ENCODE results near the gene HOXB9.

HOXB9 gene

GRCh38 chr17:48594538-48595277, 31.4 kb downstream of the HOXB9 start:
- DNase-seq: no peak

GRCh38 chr17:48593840-48594537, 32.2 kb downstream of the HOXB9 start:
- peak; percentile 95 for DNase-seq

- DNase-seq: peak; percentile 73
These were observed 32.9 kb downstream of the HOXB9 start, which contains the start of gene HOXB5 for GRCh38 chr17:48593126-48593829. Gene HOXB5 (minus strand): TSS chr17:48593779. CDS start chr17:48593682, 97 bp downstream.

- no peak for DNase-seq
These were observed 33.6 kb downstream of the HOXB9 start for GRCh38 chr17:48592577-48592976.

- DNase-seq: no peak
These were observed 34.1 kb downstream of the HOXB9 start for GRCh38 chr17:48592057-48592514.

- DNase-seq: no peak
These were observed 34.7 kb downstream of the HOXB9 start for GRCh38 chr17:48591255-48592056.

GRCh38 chr17:48590607-48591161, 35.5 kb downstream of the HOXB9 start:
- no peak for DNase-seq

- no peak for DNase-seq
These were observed 36.1 kb downstream of the HOXB9 start, which contains the start of gene HOXB3 for GRCh38 chr17:48589831-48590606. Gene HOXB3 (minus strand): TSS chr17:48590241. CDS start chr17:48552474, 37,767 bp downstream.

GRCh38 chr17:48589060-48589830, 36.9 kb downstream of the HOXB9 start:
- DNase-seq: no peak

GRCh38 chr17:48588528-48588927, 37.6 kb downstream of the HOXB9 start:
- DNase-seq: no peak

- DNase-seq: no peak
These were observed 38.1 kb downstream of the HOXB9 start for GRCh38 chr17:48588074-48588415.

GRCh38 chr17:48587276-48588073, 38.7 kb downstream of the HOXB9 start:
- DNase-seq: peak; percentile 58

- peak; percentile 72 for DNase-seq
These were observed 39.6 kb downstream of the HOXB9 start for GRCh38 chr17:48586355-48587258.

GRCh38 chr17:48584223-48584741, 41.9 kb downstream of the HOXB9 start:
- no peak for DNase-seq

- DNase-seq: no peak
These were observed 42.4 kb downstream of the HOXB9 start for GRCh38 chr17:48583708-48584222.

- no peak for DNase-seq
These were observed 43.4 kb downstream of the HOXB9 start for GRCh38 chr17:48582750-48583069.

- no peak for DNase-seq
These were observed 46.2 kb downstream of the HOXB9 start for GRCh38 chr17:48579760-48580554.

GRCh38 chr17:48579471-48579759, 46.7 kb downstream of the HOXB9 start:
- no peak for DNase-seq
